Lower leg skin (tissue), 3 donors: ENCODE data around the gene ABCF3.

Experiments used
- CTCF ChIP-seq, 3 donors: fragments of 450-650 bp; IDR thresholded peaks; one replicate each; pipeline ENCODE4 v1.5.1; 2016; ENCODE audit warnings: antibody characterized with exemption in 3 of 3, mild to moderate bottlenecking in 3 of 3, moderate library complexity in 2 of 3
- POLR2A ChIP-seq, 2 donors: fragments of 450-650 bp; IDR thresholded peaks; one replicate each; pipeline ENCODE4 v1.6.1; 2016 to 2017; ENCODE audit warnings: antibody characterized with exemption in 2 of 2, mild to moderate bottlenecking in 1 of 2, moderate library complexity in 1 of 2

GRCh38 chr3:184211297-184211696 is 25.3 kb downstream of the ABCF3 start:
- TF ChIP-seq CTCF (IDR thresholded peaks at IDR 0.05), result no peak
- no peak for TF ChIP-seq POLR2A (IDR thresholded peaks at IDR 0.05)
